Neural progenitor cell (in vitro differentiated cells): ENCODE measurements around the gene ARL3.

ENCODE experiments used
- CTCF ChIP-seq: fragments of 200-600 bp; sonication (generic); IDR thresholded peaks from 2 replicates; pipeline ENCODE4 v1.5.1; 2017; ENCODE audit warnings: antibody characterized with exemption, mild to moderate bottlenecking
- EZH2 ChIP-seq: fragments of 200-600 bp; sonication (generic); IDR thresholded peaks from 2 replicates; pipeline ENCODE4 v1.6.1; 2017; ENCODE audit warnings: antibody characterized with exemption, mild to moderate bottlenecking, moderate library complexity
- EZH2phosphoT487 ChIP-seq: fragments of 200-600 bp; sonication (generic); IDR thresholded peaks from 2 replicates; pipeline ENCODE4 v1.6.1; 2017; ENCODE audit warnings: antibody characterized with exemption

GRCh38 chr10:102657451-102657850 lies 56.7 kb downstream of the ARL3 start:
- TF ChIP-seq CTCF (no peak), EZH2 (no peak), EZH2phosphoT487 (no peak)
